ENCODE measurements around the gene ANO9.

The ANO9 gene

DNA sequence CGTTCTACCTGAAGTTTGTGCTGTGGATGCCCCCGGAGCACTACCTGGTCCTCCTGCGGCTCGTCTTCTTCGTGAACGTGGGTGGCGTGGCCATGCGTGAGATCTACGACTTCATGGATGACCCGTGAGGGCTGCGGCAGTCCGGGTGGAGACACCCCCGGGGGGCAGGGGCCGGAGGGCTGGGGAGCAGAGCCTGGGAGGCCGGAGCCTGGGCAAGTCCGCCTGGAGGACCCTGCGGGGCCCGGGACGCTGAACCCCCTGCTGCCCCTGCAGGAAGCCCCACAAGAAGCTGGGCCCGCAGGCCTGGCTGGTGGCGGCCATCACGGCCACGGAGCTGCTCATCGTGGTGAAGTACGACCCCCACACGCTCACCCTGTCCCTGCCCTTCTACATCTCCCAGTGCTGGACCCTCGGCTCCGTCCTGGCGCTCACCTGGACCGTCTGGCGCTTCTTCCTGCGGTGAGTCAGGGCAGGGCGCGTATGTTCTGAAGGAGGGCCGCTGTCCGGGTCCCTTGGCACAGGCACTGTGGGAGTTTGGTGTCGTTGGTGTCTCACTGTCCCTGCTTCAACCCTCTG is 47.9 kb upstream of the ANO9 start:
- no peak overlapping the region for H3K27ac Mint-ChIP-seq
- peaks cover 14% of the 10 kb centered on the region for H3K36me3 Mint-ChIP-seq (ENCODE audit: low read depth)
- H3K4me1 Mint-ChIP-seq: no peaks in the 10 kb centered on the region
- H3K27me3 Mint-ChIP-seq (ENCODE audit: low read depth): no peaks in the 10 kb centered on the region
- no peaks in the 10 kb centered on the region for H3K9me3 Mint-ChIP-seq
- TF ChIP-seq, protein P1, sequence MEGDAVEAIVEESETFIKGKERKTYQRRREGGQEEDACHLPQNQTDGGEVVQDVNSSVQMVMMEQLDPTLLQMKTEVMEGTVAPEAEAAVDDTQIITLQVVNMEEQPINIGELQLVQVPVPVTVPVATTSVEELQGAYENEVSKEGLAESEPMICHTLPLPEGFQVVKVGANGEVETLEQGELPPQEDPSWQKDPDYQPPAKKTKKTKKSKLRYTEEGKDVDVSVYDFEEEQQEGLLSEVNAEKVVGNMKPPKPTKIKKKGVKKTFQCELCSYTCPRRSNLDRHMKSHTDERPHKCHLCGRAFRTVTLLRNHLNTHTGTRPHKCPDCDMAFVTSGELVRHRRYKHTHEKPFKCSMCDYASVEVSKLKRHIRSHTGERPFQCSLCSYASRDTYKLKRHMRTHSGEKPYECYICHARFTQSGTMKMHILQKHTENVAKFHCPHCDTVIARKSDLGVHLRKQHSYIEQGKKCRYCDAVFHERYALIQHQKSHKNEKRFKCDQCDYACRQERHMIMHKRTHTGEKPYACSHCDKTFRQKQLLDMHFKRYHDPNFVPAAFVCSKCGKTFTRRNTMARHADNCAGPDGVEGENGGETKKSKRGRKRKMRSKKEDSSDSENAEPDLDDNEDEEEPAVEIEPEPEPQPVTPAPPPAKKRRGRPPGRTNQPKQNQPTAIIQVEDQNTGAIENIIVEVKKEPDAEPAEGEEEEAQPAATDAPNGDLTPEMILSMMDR (IDR thresholded peaks at IDR 0.05; ENCODE audit: unreplicated experiment in 3 of 3): no peak
- no peak overlapping the region for H3K4me3 Mint-ChIP-seq

DNA sequence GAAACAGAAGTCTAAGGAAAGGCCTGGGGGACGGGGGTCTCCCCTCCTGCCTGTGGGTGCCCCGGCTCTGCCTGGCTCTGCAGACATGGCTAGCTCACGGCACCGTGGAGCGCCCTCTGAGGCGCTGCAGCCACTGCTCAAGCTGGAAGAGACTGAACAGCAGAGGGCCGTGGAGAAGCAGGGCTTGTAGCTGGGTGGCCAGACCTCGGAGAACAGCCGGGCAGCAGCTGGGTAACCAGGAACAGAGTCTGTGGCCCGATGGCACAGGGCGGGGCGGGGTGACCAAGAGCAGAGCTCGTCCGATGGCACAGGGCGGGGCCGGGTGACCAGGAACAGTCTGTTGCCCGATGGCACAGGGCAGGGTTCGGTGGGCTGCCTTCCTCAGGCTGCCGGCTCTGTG is 47.2 kb upstream of the ANO9 start:
- no peaks in the 10 kb centered on the region for H3K9me3 Mint-ChIP-seq
- no peaks in the 10 kb centered on the region for H3K27me3 Mint-ChIP-seq (ENCODE audit: low read depth)
- H3K36me3 Mint-ChIP-seq (ENCODE audit: low read depth): peaks cover 14% of the 10 kb centered on the region
- TF ChIP-seq, protein P1 (IDR thresholded peaks at IDR 0.05; ENCODE audit: unreplicated experiment in 3 of 3): no peak
- no peaks in the 10 kb centered on the region for H3K4me1 Mint-ChIP-seq
- H3K27ac Mint-ChIP-seq: no peak overlapping the region
- H3K4me3 Mint-ChIP-seq: no peak overlapping the region

DNA sequence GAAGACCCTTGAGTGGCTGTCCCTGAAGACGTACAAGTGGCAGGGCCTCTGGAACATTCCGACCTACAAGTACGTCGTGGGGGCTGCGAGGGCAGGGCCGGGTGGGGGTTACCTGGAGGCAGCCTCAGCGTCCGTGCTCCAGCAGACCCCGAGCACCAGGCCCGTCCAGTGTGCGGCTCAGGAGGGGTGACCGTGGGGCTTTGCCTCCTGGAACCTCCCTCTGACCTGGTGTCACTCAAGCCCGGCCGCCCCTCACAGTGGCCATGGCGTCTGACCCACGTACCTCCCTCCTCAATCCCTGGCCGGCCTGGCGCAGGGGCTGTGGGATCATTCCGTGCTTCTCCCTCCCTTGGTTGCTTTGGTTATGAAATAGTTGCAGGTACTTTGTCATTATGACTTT is 46.8 kb upstream of the ANO9 start:
- H3K27me3 Mint-ChIP-seq (ENCODE audit: low read depth): no peaks in the 10 kb centered on the region
- H3K9me3 Mint-ChIP-seq: peaks cover 3% of the 10 kb centered on the region
- H3K4me3 Mint-ChIP-seq: no peak overlapping the region
- TF ChIP-seq, protein P1 (IDR thresholded peaks at IDR 0.05; ENCODE audit: unreplicated experiment in 3 of 3): no peak
- H3K36me3 Mint-ChIP-seq (ENCODE audit: low read depth): peaks cover 18% of the 10 kb centered on the region
- H3K4me1 Mint-ChIP-seq: no peaks in the 10 kb centered on the region
- no peak overlapping the region for H3K27ac Mint-ChIP-seq

DNA sequence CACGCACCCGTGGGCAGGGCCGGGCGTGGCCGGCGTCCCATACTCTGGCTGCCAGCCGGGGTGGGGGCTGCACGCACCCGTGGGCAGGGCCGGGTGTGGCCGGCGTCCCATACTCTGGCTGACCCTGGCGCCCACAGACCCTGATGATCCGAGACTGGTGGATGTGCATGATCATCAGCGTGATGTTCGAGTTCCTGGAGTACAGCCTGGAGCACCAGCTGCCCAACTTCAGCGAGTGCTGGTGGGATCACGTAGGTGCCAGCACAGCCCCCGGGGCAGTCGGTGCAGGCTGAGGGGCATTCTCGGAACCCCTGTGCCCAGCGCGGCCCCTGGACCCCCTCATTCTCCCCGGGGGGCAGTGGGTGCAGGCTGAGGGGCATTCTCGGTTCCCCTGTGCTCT is 46.3 kb upstream of the ANO9 start:
- Mint-ChIP-seq H3K27me3 (ENCODE audit: low read depth) (no peaks in the 10 kb centered on the region), H3K9me3 (peaks cover 7% of the 10 kb centered on the region), H3K4me1 (no peaks in the 10 kb centered on the region), H3K4me3 (no peak overlapping the region), H3K27ac (no peak overlapping the region), H3K36me3 (ENCODE audit: low read depth) (peaks cover 23% of the 10 kb centered on the region)
- TF ChIP-seq, protein P1 (IDR thresholded peaks at IDR 0.05; ENCODE audit: unreplicated experiment in 3 of 3): no peak

DNA sequence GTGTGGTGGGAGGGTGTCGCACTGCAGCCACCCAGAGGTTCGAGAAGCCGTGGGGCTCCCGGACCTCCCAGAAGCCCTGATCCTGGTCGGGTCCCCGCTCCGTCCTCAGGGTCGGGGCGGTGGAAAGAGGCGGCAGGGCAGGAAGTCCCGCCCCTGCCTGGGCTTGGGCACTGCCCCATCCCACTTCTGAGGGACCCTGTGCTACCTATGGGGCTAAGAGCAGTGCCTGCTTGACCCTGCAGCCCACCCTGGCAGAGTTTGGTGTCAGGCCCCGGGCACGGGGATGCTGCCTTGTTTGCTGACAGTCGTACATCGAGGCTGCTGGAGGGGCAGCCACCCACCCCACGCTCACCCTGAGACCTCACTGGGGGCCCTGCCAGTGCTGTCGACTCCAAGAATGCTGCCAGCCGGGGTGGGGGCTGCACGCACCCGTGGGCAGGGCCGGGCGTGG is 45.8 kb upstream of the ANO9 start:
- Mint-ChIP-seq H3K36me3 (ENCODE audit: low read depth) (peaks cover 24% of the 10 kb centered on the region), H3K4me1 (no peaks in the 10 kb centered on the region), H3K27me3 (ENCODE audit: low read depth) (no peaks in the 10 kb centered on the region), H3K4me3 (no peak overlapping the region), H3K9me3 (peaks cover 7% of the 10 kb centered on the region), H3K27ac (no peak overlapping the region)
- TF ChIP-seq, protein P1 (IDR thresholded peaks at IDR 0.05; ENCODE audit: unreplicated experiment in 3 of 3): no peak

DNA sequence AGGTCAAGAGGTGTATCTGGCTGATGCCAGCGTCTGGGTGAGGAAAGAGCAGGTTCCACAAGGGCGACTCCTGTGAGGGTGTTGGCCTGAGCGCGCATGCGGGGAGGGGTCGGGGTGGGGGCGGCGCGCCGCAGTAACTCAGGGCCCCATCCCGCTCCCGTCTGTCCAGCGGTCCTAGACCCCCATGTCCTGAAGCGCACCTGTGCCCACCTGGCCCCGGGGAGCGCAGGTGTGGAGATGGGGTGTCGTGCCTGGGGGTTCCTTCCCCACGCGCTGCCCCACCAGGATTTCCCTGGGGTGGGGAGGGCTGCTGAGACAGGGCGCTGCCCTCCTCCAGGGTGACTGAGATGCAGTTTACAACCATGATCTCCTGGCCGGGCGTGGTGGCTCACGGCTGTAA is 44.4 kb upstream of the ANO9 start:
- Mint-ChIP-seq H3K27ac (no peak overlapping the region), H3K4me3 (no peak overlapping the region)

More for the DNA sequence above, 44.4 kb upstream of the ANO9 start:
- Mint-ChIP-seq H3K4me1 (no peaks in the 10 kb centered on the region), H3K27me3 (ENCODE audit: low read depth) (no peaks in the 10 kb centered on the region), H3K36me3 (ENCODE audit: low read depth) (peaks cover 29% of the 10 kb centered on the region), H3K9me3 (peaks cover 9% of the 10 kb centered on the region)
- TF ChIP-seq, protein P1 (IDR thresholded peaks at IDR 0.05; ENCODE audit: unreplicated experiment in 3 of 3): no peak
